Transverse colon (tissue), 4 donors: ENCODE measurements around the gene PDE8B.

Experiments
- CTCF ChIP-seq, 5 experiments: fragments of 200-600 bp in 3 of 5; fragments of 450-650 bp in 2 of 5; sonication (generic) in 3 of 5; IDR thresholded peaks; 1 replicate in 2 of 5; 2 replicates in 3 of 5; pipeline ENCODE4 v1.5.1; 2016 to 2017; ENCODE audit warnings: antibody characterized with exemption in 5 of 5, inconsistent platforms in 3 of 5, mild to moderate bottlenecking in 2 of 5, moderate library complexity in 1 of 5
- EP300 ChIP-seq: sonication (generic); formaldehyde crosslinking; IDR thresholded peaks from one replicate; pipeline ENCODE4 v1.6.1; 2017; ENCODE audit warnings: antibody characterized with exemption, low read depth
- POLR2A ChIP-seq: fragments of 450-650 bp; IDR thresholded peaks from one replicate; pipeline ENCODE4 v1.6.1; 2016; ENCODE audit warnings: antibody characterized with exemption, mild to moderate bottlenecking, moderate library complexity
- POLR2AphosphoS5 ChIP-seq, 3 donors: sonication (generic); formaldehyde crosslinking; IDR thresholded peaks; one replicate each; pipeline ENCODE4 v1.6.1; 2016; ENCODE audit warnings: antibody characterized with exemption in 3 of 3

GRCh38 chr5:77368367-77368766, 157.9 kb downstream of the PDE8B start:
- TF ChIP-seq CTCF (IDR thresholded peaks at IDR 0.05), result no peak
- no peak for TF ChIP-seq EP300
- TF ChIP-seq POLR2AphosphoS5 (IDR thresholded peaks at IDR 0.05), result no peak
- TF ChIP-seq POLR2A, result no peak
